SK-N-MC (cell line): ENCODE measurements around the gene FGD6.

ENCODE experiments used
- DNase-seq: peaks from one replicate; pipeline ENCODE4 v3.0.0-alpha.2; 2011; ENCODE audit warnings: low read depth, low spot score
- H3K27ac ChIP-seq: fragments of 200-600 bp; sonication (generic); 2 replicates; pipeline ENCODE4 v1.5.1; 2016; ENCODE audit warnings: mixed run types
- H3K36me3 ChIP-seq: fragments of 200-600 bp; sonication (generic); 2 replicates; pipeline ENCODE4 v1.6.1; 2017; ENCODE audit warnings: antibody characterized with exemption, low read length, mixed read lengths; ENCODE audit not compliant: insufficient read depth
- H3K4me3 ChIP-seq: fragments of 200-600 bp; sonication (generic); 2 replicates; pipeline ENCODE4 v1.5.1; 2016
- H3K9ac ChIP-seq: fragments of 200-600 bp; sonication (generic); 2 replicates; pipeline ENCODE4 v1.8.0; 2017; ENCODE audit warnings: mixed run types, mixed read lengths; ENCODE audit not compliant: insufficient read length
- H3K9me3 ChIP-seq: fragments of 200-600 bp; sonication (generic); 2 replicates; pipeline ENCODE4 v1.6.1; 2017; ENCODE audit warnings: low read depth, mild to moderate bottlenecking, antibody characterized with exemption, low read length, moderate library complexity, mixed read lengths
- EZH2 ChIP-seq: fragments of 200-600 bp; sonication (generic); IDR thresholded peaks from one replicate; pipeline ENCODE4 v1.6.1; 2017; ENCODE audit warnings: antibody characterized with exemption
- FOXP2 ChIP-seq: optimal IDR thresholded peaks from 2 replicates; pipeline ENCODE3; 2011; ENCODE audit warnings: mild to moderate bottlenecking, moderate library complexity; ENCODE audit not compliant: insufficient read depth; ENCODE audit errors: extremely low read length, control extremely low read depth
- POLR2AphosphoS5 ChIP-seq: IDR thresholded peaks from 2 replicates; pipeline ENCODE4 v1.6.1; 2012; ENCODE audit warnings: mild to moderate bottlenecking, low read depth, low read length, borderline replicate concordance

FGD6 gene

DNA sequence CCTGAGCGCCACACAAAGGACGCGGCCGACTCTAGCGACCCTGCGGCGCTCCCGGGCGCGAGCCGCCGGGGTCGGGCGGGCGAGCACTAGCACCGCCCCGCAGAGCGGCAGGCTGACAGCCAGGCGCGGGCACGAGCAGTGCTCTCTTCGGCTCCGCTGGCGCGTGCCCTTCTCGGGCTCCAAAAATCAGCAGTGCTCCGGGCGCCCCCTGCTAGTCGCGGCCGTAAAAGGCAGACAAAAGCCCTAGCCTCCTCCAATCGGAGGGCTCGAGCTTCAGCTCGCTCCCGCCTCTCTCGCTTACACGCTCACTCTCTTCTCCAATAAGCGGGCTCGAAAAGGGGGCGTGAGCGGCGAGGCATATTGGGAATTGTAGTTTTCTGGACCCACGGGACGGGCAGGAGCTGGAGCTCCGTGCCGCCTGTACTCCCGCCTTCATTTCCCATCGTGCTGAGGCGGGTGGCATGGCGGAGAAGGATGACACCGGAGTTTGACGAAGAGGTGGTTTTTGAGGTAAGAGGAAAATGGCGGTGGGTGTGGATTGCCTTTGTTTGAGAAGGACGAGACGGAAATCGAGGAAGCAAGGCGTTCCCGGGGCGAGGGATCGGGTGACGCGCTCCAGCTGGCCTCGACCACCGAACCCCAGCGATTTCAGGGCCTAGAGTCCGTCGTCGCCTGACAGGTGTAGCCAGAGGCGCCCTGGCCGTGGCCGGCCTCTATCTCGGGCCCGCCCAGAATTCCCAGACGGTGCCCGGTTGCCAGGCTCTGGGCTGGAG is at the start of gene FGD6, which contains the start of gene VEZT:
Gene FGD6 (minus strand): TSS at position 91 of the 773 bp plus-strand sequence. CDS start 227 bp downstream, outside the sequence.
Gene VEZT (plus strand): TSS at position 431 of the 773 bp plus-strand sequence. CDS start 44 bp downstream, at position 475.
- H3K9me3 ChIP-seq, result no peaks in the 10 kb centered on the region
- peak within 1 kb of the TSS; percentile 99 for H3K4me3 ChIP-seq
- H3K36me3 ChIP-seq, result peaks cover 14% of the 10 kb centered on the region
- TF ChIP-seq EZH2, result no peak
- TF ChIP-seq POLR2AphosphoS5, result peak; percentile 87
- TF ChIP-seq FOXP2, result peak; percentile 73
- H3K27ac ChIP-seq, result peak within 1 kb of the TSS; percentile 87
- H3K9ac ChIP-seq, result peak within 1 kb of the TSS; percentile 93
- peak; percentile 96 for DNase-seq

- Histone ChIP-seq H3K9me3 (no peaks in the 10 kb centered on the region), H3K36me3 (peaks cover 70% of the 10 kb centered on the region), H3K4me3 (no peak overlapping the region), H3K27ac (no peak overlapping the region), H3K9ac (no peak overlapping the region)
- DNase-seq, result no peak
- TF ChIP-seq POLR2AphosphoS5, result no peak
- no peak for TF ChIP-seq FOXP2
- TF ChIP-seq EZH2, result no peak
These were observed 49.0 kb upstream of the FGD6 start for GRCh38 chr12:95266254-95266653.

DNA sequence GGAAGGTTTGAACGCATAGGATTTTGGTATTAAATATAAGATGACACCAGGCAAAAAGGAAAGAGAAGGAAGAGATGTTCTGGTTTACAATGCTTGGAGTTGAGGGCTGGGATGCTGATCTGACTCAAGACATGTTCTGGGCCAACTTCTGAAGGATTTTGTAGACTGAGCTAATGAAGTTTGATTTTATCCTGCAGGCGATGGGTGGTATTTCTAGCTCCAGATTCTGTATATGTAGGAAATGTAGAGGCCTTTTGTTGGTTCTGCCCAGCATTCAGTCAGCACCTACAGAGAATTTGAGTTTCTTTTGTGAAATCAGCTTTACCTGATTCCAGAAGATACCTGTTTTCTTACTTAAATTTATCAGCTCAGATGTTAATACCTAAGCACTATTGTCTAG is 48.5 kb upstream of the FGD6 start:
- H3K27ac ChIP-seq, result no peak overlapping the region
- no peaks in the 10 kb centered on the region for H3K9me3 ChIP-seq
- no peak overlapping the region for H3K4me3 ChIP-seq
- no peak for TF ChIP-seq POLR2AphosphoS5
- TF ChIP-seq FOXP2, result no peak
- no peak for TF ChIP-seq EZH2
- DNase-seq, result no peak
- H3K9ac ChIP-seq, result no peak overlapping the region
- peaks cover 67% of the 10 kb centered on the region for H3K36me3 ChIP-seq

GRCh38 chr12:95262808-95263207 is 45.5 kb upstream of the FGD6 start:
- Histone ChIP-seq H3K36me3 (peaks cover 63% of the 10 kb centered on the region), H3K9ac (no peak overlapping the region)
- no peak for DNase-seq

GRCh38 chr12:95261109-95261508 is 43.8 kb upstream of the FGD6 start:
- Histone ChIP-seq H3K9ac (no peak overlapping the region), H3K27ac (no peak overlapping the region), H3K4me3 (no peak overlapping the region), H3K9me3 (no peaks in the 10 kb centered on the region), H3K36me3 (peaks cover 63% of the 10 kb centered on the region)
- TF ChIP-seq EZH2 (no peak), FOXP2 (no peak), POLR2AphosphoS5 (no peak)
- no peak for DNase-seq

More at GRCh38 chr12:95262808-95263207, 45.5 kb upstream of the FGD6 start:
- Histone ChIP-seq H3K27ac (no peak overlapping the region), H3K4me3 (no peak overlapping the region), H3K9me3 (no peaks in the 10 kb centered on the region)
- TF ChIP-seq FOXP2, result no peak
- TF ChIP-seq EZH2, result no peak
- no peak for TF ChIP-seq POLR2AphosphoS5

DNA sequence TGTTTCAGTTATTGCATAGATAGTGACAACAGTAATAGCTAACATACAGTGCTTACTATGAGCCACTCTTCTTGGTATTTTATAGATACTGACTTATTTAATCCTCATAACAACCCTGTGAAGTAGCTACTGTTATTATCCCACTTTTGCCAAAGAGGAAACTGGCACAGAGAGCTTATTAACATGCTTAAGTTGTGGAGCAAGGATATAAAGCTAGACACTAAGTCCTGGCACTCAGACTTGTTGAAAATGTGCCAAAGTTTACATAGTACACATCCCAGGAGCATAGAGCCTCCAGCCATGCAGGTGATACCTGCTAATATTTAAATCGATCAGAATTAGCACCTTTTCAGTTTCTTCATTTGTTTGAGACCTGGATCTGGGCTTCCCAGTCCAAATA is 42.1 kb upstream of the FGD6 start:
- Histone ChIP-seq H3K36me3 (peaks cover 72% of the 10 kb centered on the region), H3K27ac (no peak overlapping the region), H3K9ac (no peak overlapping the region), H3K9me3 (no peaks in the 10 kb centered on the region), H3K4me3 (no peak overlapping the region)
- TF ChIP-seq FOXP2 (no peak), POLR2AphosphoS5 (no peak), EZH2 (no peak)
- no peak for DNase-seq

GRCh38 chr12:95258803-95259202 is 41.5 kb upstream of the FGD6 start:
- Histone ChIP-seq H3K27ac (no peak overlapping the region), H3K4me3 (no peak overlapping the region), H3K9me3 (no peaks in the 10 kb centered on the region), H3K36me3 (peaks cover 77% of the 10 kb centered on the region), H3K9ac (no peak overlapping the region)
- TF ChIP-seq FOXP2 (no peak), EZH2 (no peak)
- no peak for DNase-seq

- Histone ChIP-seq H3K36me3 (peaks cover 78% of the 10 kb centered on the region), H3K9me3 (no peaks in the 10 kb centered on the region), H3K27ac (no peak overlapping the region), H3K9ac (no peak overlapping the region), H3K4me3 (no peak overlapping the region)
- DNase-seq, result no peak
- TF ChIP-seq POLR2AphosphoS5, result no peak
- TF ChIP-seq FOXP2, result no peak
These were observed 40.9 kb upstream of the FGD6 start for GRCh38 chr12:95258151-95258550.

- H3K9me3 ChIP-seq, result no peaks in the 10 kb centered on the region
- no peak overlapping the region for H3K9ac ChIP-seq
- no peak for DNase-seq
- peaks cover 76% of the 10 kb centered on the region for H3K36me3 ChIP-seq
- H3K27ac ChIP-seq, result no peak overlapping the region
- no peak for TF ChIP-seq EZH2
- TF ChIP-seq FOXP2, result no peak
- TF ChIP-seq POLR2AphosphoS5, result no peak
- no peak overlapping the region for H3K4me3 ChIP-seq
These were observed 40.3 kb upstream of the FGD6 start for GRCh38 chr12:95257541-95257940.
